PC-3 (cell line): ENCODE measurements around the gene CD9. TPM values are rescaled to one million over a fixed set of nuclear protein-coding genes. Genes with fewer than 3 reads are reported as not detected.
A peak's percentile ranks its signal among the peaks of the same experiment; 100 is the strongest.

ENCODE experiments used
- ATAC-seq: fragments of 200-7000 bp; cut with Tn5 transposase; 2 replicates; pipeline ENCODE4 v1.9.1; 2020; ENCODE audit warnings: mild to moderate bottlenecking, moderate library complexity
- BruUV-seq: library from RNA; stranded (reverse); fragments of 400-500 nt; replicated peaks from 2 replicates; lab custom pipeline; 2021; lab: Mats Ljungman, UMichigan
- CTCF ChIA-PET: fragments of 300-600 bp; sonication (Branson Sonifier 250); formaldehyde crosslinking; loops from one replicate; lab custom pipeline; 2022; ENCODE audit warnings: antibody characterized with exemption; lab: Charles Lee
- POLR2A ChIA-PET: fragments of 300-600 bp; sonication (Branson Sonifier 250); formaldehyde crosslinking; loops from one replicate; lab custom pipeline; 2022; ENCODE audit warnings: antibody characterized with exemption; ENCODE audit not compliant: unreplicated experiment; lab: Charles Lee
- DNase-seq: peaks from one replicate; pipeline ENCODE4 v3.0.0-alpha.2; 2015
- H2AFZ ChIP-seq: fragments of 300-600 bp; sonication (generic); 2 replicates; pipeline ENCODE4 v1.6.0; 2016; ENCODE audit warnings: antibody characterized with exemption, low read length
- H3F3A ChIP-seq: fragments of 300-600 bp; sonication (generic); one replicate; pipeline ENCODE4 v1.6.0; 2017; ENCODE audit warnings: antibody characterized with exemption, low read length, control low read depth, mild to moderate bottlenecking; ENCODE audit not compliant: unreplicated experiment
- H3K27ac ChIP-seq: fragments of 300-600 bp; sonication (generic); 2 replicates; pipeline ENCODE4 v1.5.1; 2016; ENCODE audit warnings: mild to moderate bottlenecking, low read length
- H3K27me3 ChIP-seq: fragments of 300-600 bp; sonication (generic); 2 replicates; pipeline ENCODE4 v1.6.1; 2016; ENCODE audit warnings: low read length, mixed read lengths
- H3K36me3 ChIP-seq: fragments of 300-600 bp; sonication (generic); 2 replicates; pipeline ENCODE4 v1.6.1; 2016; ENCODE audit warnings: low read depth, mixed run types, low read length, mixed read lengths
- H3K4me1 ChIP-seq: fragments of 300-600 bp; sonication (generic); 2 replicates; pipeline ENCODE4 v1.5.1; 2016; ENCODE audit warnings: low read length; ENCODE audit not compliant: insufficient read depth
- H3K4me2 ChIP-seq: fragments of 300-600 bp; sonication (generic); 2 replicates; pipeline ENCODE4 v1.6.0; 2016; ENCODE audit warnings: low read length
- H3K4me3 ChIP-seq: fragments of 300-600 bp; sonication (generic); 2 replicates; pipeline ENCODE4 v1.5.1; 2016; ENCODE audit warnings: mild to moderate bottlenecking, low read length, mixed read lengths
- H3K79me2 ChIP-seq: fragments of 300-600 bp; sonication (generic); 2 replicates; pipeline ENCODE4 v1.6.1; 2017; ENCODE audit warnings: low read length, mixed read lengths
- H3K9ac ChIP-seq: fragments of 300-600 bp; sonication (generic); 2 replicates; pipeline ENCODE4 v1.6.0; 2016; ENCODE audit warnings: mild to moderate bottlenecking, low read length
- H3K9me2 ChIP-seq: fragments of 300-600 bp; sonication (generic); replicated peaks from 2 replicates; pipeline ENCODE4 v1.6.1; 2016; ENCODE audit warnings: mixed run types, low read length, mixed read lengths
- H3K9me3 ChIP-seq: fragments of 300-600 bp; sonication (generic); 2 replicates; pipeline ENCODE4 v1.6.1; 2016; ENCODE audit warnings: low read length, mixed read lengths
- H4K20me1 ChIP-seq: fragments of 300-600 bp; sonication (generic); 2 replicates; pipeline ENCODE4 v1.6.1; 2016; ENCODE audit warnings: low read length, mixed read lengths
- EZH2 ChIP-seq: fragments of 300-600 bp; sonication (generic); IDR thresholded peaks from one replicate; pipeline ENCODE4 v1.6.1; 2017; ENCODE audit warnings: antibody characterized with exemption, mild to moderate bottlenecking, low read length; ENCODE audit not compliant: unreplicated experiment
- EZH2phosphoT487 ChIP-seq: fragments of 300-600 bp; sonication (generic); IDR thresholded peaks from 2 replicates; pipeline ENCODE4 v1.6.1; 2018; ENCODE audit warnings: mild to moderate bottlenecking, antibody characterized with exemption, low read length, borderline replicate concordance
- intact Hi-C: fragments of 100-400 bp; cut with micrococcal nuclease; formaldehyde crosslinking; loops from 2 replicates; pipeline ENCODE4 v1.9.0; 2023
- total RNA-seq: library from RNA; depleted of rRNA; stranded (reverse); fragments of >200 nt; gene quantifications from 2 replicates; pipeline ENCODE4 v1.2.3, GENCODE V29; 2014
- TF ChIP-seq, protein P1 (sequence below): fragments of 300-600 bp; sonication (generic); conservative IDR thresholded peaks from 2 replicates; pipeline ENCODE4 v1.5.1; 2017; ENCODE audit warnings: antibody characterized with exemption, low read depth, mild to moderate bottlenecking, low read length

CD9 gene
- total RNA-seq, 1 experiment from 2014 or later, result 174 TPM

DNA sequence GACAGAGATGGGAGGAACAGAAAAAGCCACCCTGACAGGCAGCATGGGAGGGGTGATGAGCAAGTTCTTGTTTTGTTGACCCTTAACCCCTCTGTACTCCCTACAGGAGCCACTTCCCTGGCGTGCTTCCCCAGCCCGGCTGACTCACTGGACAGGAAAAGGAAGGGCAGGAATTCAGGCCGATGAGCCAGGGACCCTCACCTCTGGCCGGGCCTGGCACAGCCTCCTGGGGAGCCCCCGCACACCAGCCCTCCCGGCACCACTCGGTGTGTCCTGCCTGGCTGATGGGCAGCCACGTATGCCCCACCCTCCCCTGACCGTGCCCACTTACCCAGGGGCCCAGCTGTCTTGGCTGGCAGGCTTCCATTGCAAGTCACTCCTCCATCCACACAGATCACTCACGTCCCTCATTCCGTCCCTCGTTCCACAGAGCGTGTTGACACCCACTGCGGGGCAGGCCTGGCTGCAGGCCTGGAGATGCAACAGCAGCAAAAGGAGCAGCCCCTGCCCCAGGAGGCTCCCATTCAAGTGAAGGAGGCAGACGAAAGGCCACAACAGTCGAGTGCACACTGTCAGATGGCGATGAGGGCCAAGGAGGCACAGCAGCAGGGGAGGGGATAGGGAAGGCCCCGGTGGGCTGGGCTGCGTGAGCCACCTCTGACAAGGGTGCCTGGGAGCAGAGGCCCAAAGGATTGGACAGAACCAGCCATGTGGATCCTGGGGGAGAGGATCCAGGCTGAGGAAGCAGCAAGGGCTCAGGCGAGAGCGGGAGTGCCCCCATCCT is 19.7 kb upstream of the CD9 start:
- DNase-seq, result peak; percentile 84
- CTCF ChIA-PET, result no interaction called here

GRCh38 chr12:6181166-6181565 is 19.0 kb upstream of the CD9 start:
- DNase-seq (no peak), ATAC-seq (no peak)
- no peak overlapping the region for H3K4me2 ChIP-seq
- H3K79me2 ChIP-seq, result no peaks in the 10 kb centered on the region
- no peak overlapping the region for H2AFZ ChIP-seq
- no peaks in the 10 kb centered on the region for H3K27me3 ChIP-seq
- no peak overlapping the region for H3K27ac ChIP-seq
- H3K36me3 ChIP-seq, result no peaks in the 10 kb centered on the region
- H3K9ac ChIP-seq, result no peak overlapping the region
- no peaks in the 10 kb centered on the region for H3K9me2 ChIP-seq
- no peak overlapping the region for H3K4me3 ChIP-seq
- H4K20me1 ChIP-seq, result no peaks in the 10 kb centered on the region
- CTCF ChIA-PET, result no interaction called here
- H3K9me3 ChIP-seq, result no peaks in the 10 kb centered on the region
- intact Hi-C loops, result loop anchor here (5.0 kb wide), 1 partner anchor 114 kb away; no protein-coding TSS in a partner anchor
- peaks cover 31% of the 10 kb centered on the region for H3K4me1 ChIP-seq
- POLR2A ChIA-PET, result no interaction called here
- no TSS peak for BruUV-seq
- H3F3A ChIP-seq, result no peaks in the 10 kb centered on the region
- TF ChIP-seq, protein P1, sequence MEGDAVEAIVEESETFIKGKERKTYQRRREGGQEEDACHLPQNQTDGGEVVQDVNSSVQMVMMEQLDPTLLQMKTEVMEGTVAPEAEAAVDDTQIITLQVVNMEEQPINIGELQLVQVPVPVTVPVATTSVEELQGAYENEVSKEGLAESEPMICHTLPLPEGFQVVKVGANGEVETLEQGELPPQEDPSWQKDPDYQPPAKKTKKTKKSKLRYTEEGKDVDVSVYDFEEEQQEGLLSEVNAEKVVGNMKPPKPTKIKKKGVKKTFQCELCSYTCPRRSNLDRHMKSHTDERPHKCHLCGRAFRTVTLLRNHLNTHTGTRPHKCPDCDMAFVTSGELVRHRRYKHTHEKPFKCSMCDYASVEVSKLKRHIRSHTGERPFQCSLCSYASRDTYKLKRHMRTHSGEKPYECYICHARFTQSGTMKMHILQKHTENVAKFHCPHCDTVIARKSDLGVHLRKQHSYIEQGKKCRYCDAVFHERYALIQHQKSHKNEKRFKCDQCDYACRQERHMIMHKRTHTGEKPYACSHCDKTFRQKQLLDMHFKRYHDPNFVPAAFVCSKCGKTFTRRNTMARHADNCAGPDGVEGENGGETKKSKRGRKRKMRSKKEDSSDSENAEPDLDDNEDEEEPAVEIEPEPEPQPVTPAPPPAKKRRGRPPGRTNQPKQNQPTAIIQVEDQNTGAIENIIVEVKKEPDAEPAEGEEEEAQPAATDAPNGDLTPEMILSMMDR, result no peak
- TF ChIP-seq EZH2, result no peak
- no peak for TF ChIP-seq EZH2phosphoT487

More for the DNA sequence above, 19.7 kb upstream of the CD9 start:
- no TSS peak for BruUV-seq
- no peaks in the 10 kb centered on the region for H3K27me3 ChIP-seq
- H3K9ac ChIP-seq, result peak overlapping the region; percentile 46
- H3F3A ChIP-seq, result no peaks in the 10 kb centered on the region
- TF ChIP-seq, protein P1, result no peak
- no peak for TF ChIP-seq EZH2
- no peak for TF ChIP-seq EZH2phosphoT487
- H3K79me2 ChIP-seq, result no peaks in the 10 kb centered on the region
- POLR2A ChIA-PET, result no interaction called here
- H3K9me2 ChIP-seq, result no peaks in the 10 kb centered on the region
- H3K36me3 ChIP-seq, result no peaks in the 10 kb centered on the region
- peak overlapping the region; percentile 53 for H2AFZ ChIP-seq
- H3K27ac ChIP-seq, result peak overlapping the region; percentile 73
- H4K20me1 ChIP-seq, result no peaks in the 10 kb centered on the region
- no peaks in the 10 kb centered on the region for H3K9me3 ChIP-seq
- intact Hi-C loops, result loop anchor here (5.0 kb wide), 1 partner anchor 113 kb away; no protein-coding TSS in a partner anchor
- ATAC-seq, result peak; percentile 79
- peak overlapping the region; percentile 43 for H3K4me2 ChIP-seq
- H3K4me3 ChIP-seq, result no peak overlapping the region
- peaks cover 31% of the 10 kb centered on the region for H3K4me1 ChIP-seq
